DND-41 (cell line): ENCODE measurements around the gene SLC7A6OS.

Experiments
- CTCF ChIP-seq: IDR thresholded peaks from 2 replicates; pipeline ENCODE4 v1.5.1; 2012; ENCODE audit warnings: borderline replicate concordance, low read length, moderate library complexity, mild to moderate bottlenecking; ENCODE audit not compliant: poor library complexity, severe bottlenecking; ENCODE audit errors: extremely low read depth
- EZH2 ChIP-seq: IDR thresholded peaks from 3 replicates; pipeline ENCODE4 v1.6.1; 2012; ENCODE audit warnings: borderline replicate concordance, low read depth, mild to moderate bottlenecking, moderate library complexity, low read length, inconsistent platforms; ENCODE audit not compliant: severe bottlenecking

GRCh38 chr16:68296291-68296690, 14.5 kb downstream of the SLC7A6OS start:
- no peak for TF ChIP-seq CTCF
- TF ChIP-seq EZH2: no peak
